Vagina (tissue), 2 donors: ENCODE data around the gene CPEB2. TPM values are rescaled to one million over a fixed set of nuclear protein-coding genes. Genes with fewer than 3 reads are reported as not detected.

Experiments
- DNase-seq, 2 donors: peaks; one replicate each; pipeline ENCODE4 v3.0.0-alpha.2; 2017; ENCODE audit errors: extremely low spot score in 2 of 2
- H3K27ac ChIP-seq: fragments of 200-600 bp; sonication (generic); one replicate; pipeline ENCODE4 v1.5.1; 2019
- H3K27me3 ChIP-seq: fragments of 200-600 bp; sonication (generic); one replicate; pipeline ENCODE4 v1.5.1; 2019
- H3K36me3 ChIP-seq, 2 donors: fragments of 200-600 bp; sonication (generic); one replicate each; pipeline ENCODE4 v1.5.1; 2017 to 2019
- H3K4me1 ChIP-seq: fragments of 200-600 bp; sonication (generic); one replicate; pipeline ENCODE4 v1.5.1; 2019
- H3K4me3 ChIP-seq, 2 donors: fragments of 200-600 bp; sonication (generic); 1 replicate in 1 of 2; 2 replicates in 1 of 2; pipeline ENCODE4 v1.5.1; 2016 to 2019
- H3K9me3 ChIP-seq: fragments of 200-600 bp; sonication (generic); one replicate; pipeline ENCODE4 v1.5.1; 2019
- CTCF ChIP-seq, 3 experiments: fragments of 450-650 bp in 2 of 3; fragments of 200-600 bp in 1 of 3; sonication (generic) in 1 of 3; IDR thresholded peaks; one replicate each; pipeline ENCODE4 v1.5.1; 2017 to 2019; ENCODE audit warnings: antibody characterized with exemption in 3 of 3, mild to moderate bottlenecking in 2 of 3, moderate library complexity in 2 of 3
- POLR2A ChIP-seq, 2 donors: fragments of 450-650 bp; IDR thresholded peaks; one replicate each; pipeline ENCODE4 v1.6.1; 2017; ENCODE audit warnings: antibody characterized with exemption in 2 of 2, mild to moderate bottlenecking in 2 of 2, moderate library complexity in 2 of 2
- POLR2AphosphoS5 ChIP-seq, 2 donors: sonication (generic); formaldehyde crosslinking; IDR thresholded peaks; one replicate each; pipeline ENCODE4 v1.9.0; 2017; ENCODE audit warnings: antibody characterized with exemption in 2 of 2, mild to moderate bottlenecking in 2 of 2, low read depth in 1 of 2; ENCODE audit not compliant: insufficient read depth in 1 of 2
- intact Hi-C: fragments of 100-400 bp; cut with DNase I; formaldehyde crosslinking; loops from one replicate; pipeline ENCODE4 v1.15.1; 2023
- total RNA-seq: library from RNA; depleted of rRNA; stranded (reverse); fragments of >200 nt; gene quantifications from one replicate; pipeline ENCODE4 v1.2.3, GENCODE V29; 2016

The CPEB2 gene
- total RNA-seq, 1 donor from 2014 or later: 40.0 TPM

- H3K27ac ChIP-seq: no peak overlapping the region
- peaks cover 11% of the 10 kb centered on the region for H3K4me1 ChIP-seq
- no peak for TF ChIP-seq POLR2A (IDR thresholded peaks at IDR 0.05)
- TF ChIP-seq POLR2AphosphoS5 (IDR thresholded peaks at IDR 0.05; ENCODE audit: insufficient read depth in 1 of 2, low read depth in 1 of 2): no peak
- no peak for TF ChIP-seq CTCF (IDR thresholded peaks at IDR 0.05)
- intact Hi-C loops: no loop called here
- H3K27me3 ChIP-seq: no peaks in the 10 kb centered on the region
- H3K36me3 ChIP-seq: peaks cover 0 to 3% of the 10 kb centered on the region in 2 donors
- DNase-seq: no peak
- no peaks in the 10 kb centered on the region for H3K9me3 ChIP-seq
- no peak overlapping the region for H3K4me3 ChIP-seq
Measured at GRCh38 chr4:15042529-15043167, 40.4 kb downstream of the CPEB2 start.

GRCh38 chr4:15043226-15043625 is 40.9 kb downstream of the CPEB2 start:
- peaks cover 11% of the 10 kb centered on the region for H3K4me1 ChIP-seq
- DNase-seq: no peak
- H3K36me3 ChIP-seq: peaks cover 0 to 3% of the 10 kb centered on the region in 2 donors
- H3K27me3 ChIP-seq: no peaks in the 10 kb centered on the region
- intact Hi-C loops: no loop called here
- H3K4me3 ChIP-seq: no peak overlapping the region
- TF ChIP-seq CTCF (IDR thresholded peaks at IDR 0.05): no peak
- TF ChIP-seq POLR2A (IDR thresholded peaks at IDR 0.05): no peak
- TF ChIP-seq POLR2AphosphoS5 (IDR thresholded peaks at IDR 0.05; ENCODE audit: insufficient read depth in 1 of 2, low read depth in 1 of 2): no peak
- H3K9me3 ChIP-seq: no peaks in the 10 kb centered on the region
- no peak overlapping the region for H3K27ac ChIP-seq

- Histone ChIP-seq H3K36me3 (peaks cover 0 to 3% of the 10 kb centered on the region in 2 donors), H3K4me1 (peaks cover 11% of the 10 kb centered on the region), H3K4me3 (no peak overlapping the region), H3K27me3 (no peaks in the 10 kb centered on the region), H3K9me3 (no peaks in the 10 kb centered on the region), H3K27ac (no peak overlapping the region)
- intact Hi-C loops: no loop called here
- TF ChIP-seq POLR2A (IDR thresholded peaks at IDR 0.05): no peak
- no peak for TF ChIP-seq POLR2AphosphoS5 (IDR thresholded peaks at IDR 0.05; ENCODE audit: insufficient read depth in 1 of 2, low read depth in 1 of 2)
- TF ChIP-seq CTCF (IDR thresholded peaks at IDR 0.05): no peak
- no peak for DNase-seq
Measured at GRCh38 chr4:15043922-15044321, 41.6 kb downstream of the CPEB2 start.

GRCh38 chr4:15054541-15054940 is 52.3 kb downstream of the CPEB2 start:
- peaks cover 0 to 47% of the 10 kb centered on the region in 2 donors for H3K36me3 ChIP-seq

More at GRCh38 chr4:15054541-15054940, 52.3 kb downstream of the CPEB2 start:
- TF ChIP-seq POLR2A (IDR thresholded peaks at IDR 0.05) (no peak), POLR2AphosphoS5 (IDR thresholded peaks at IDR 0.05; ENCODE audit: insufficient read depth in 1 of 2, low read depth in 1 of 2) (no peak), CTCF (IDR thresholded peaks at IDR 0.05) (no peak)
- no peaks in the 10 kb centered on the region for H3K27me3 ChIP-seq
- intact Hi-C loops: no loop called here
- H3K4me3 ChIP-seq: no peak overlapping the region
- H3K9me3 ChIP-seq: no peaks in the 10 kb centered on the region
- H3K27ac ChIP-seq: no peak overlapping the region
- no peaks in the 10 kb centered on the region for H3K4me1 ChIP-seq
- no peak for DNase-seq
